Liver (tissue), 9 donors: ENCODE results near the gene EML6. TPM values are rescaled to one million over a fixed set of nuclear protein-coding genes. Genes with fewer than 3 reads are reported as not detected.
A peak's percentile ranks its signal among the peaks of the same experiment; 100 is the strongest.

ENCODE experiments used
- DNase-seq: peaks from one replicate; pipeline ENCODE4 v3.0.0-alpha.2; 2017; ENCODE audit warnings: low spot score
- H3K27ac ChIP-seq, 2 donors: one replicate each; pipeline ENCODE4 v1.7.0; 2013; ENCODE audit warnings: inconsistent platforms in 2 of 2, low read length in 2 of 2, control low read depth in 1 of 2, low read depth in 1 of 2, mild to moderate bottlenecking in 1 of 2
- H3K27me3 ChIP-seq, 4 donors: one replicate each; pipeline versions ENCODE4 v1.6.1 to v1.7.0; 2013; ENCODE audit warnings: low read length in 3 of 4, inconsistent platforms in 1 of 4, mild to moderate bottlenecking in 1 of 4, moderate library complexity in 1 of 4; ENCODE audit not compliant: control insufficient read depth in 4 of 4, insufficient read depth in 4 of 4
- H3K36me3 ChIP-seq, 4 donors: one replicate each; pipeline versions ENCODE4 v1.6.1 to v1.7.0; 2013; ENCODE audit warnings: low read length in 3 of 4, mild to moderate bottlenecking in 3 of 4, low read depth in 1 of 4, moderate library complexity in 1 of 4; ENCODE audit not compliant: control insufficient read depth in 4 of 4, insufficient read depth in 3 of 4
- H3K4me1 ChIP-seq, 4 donors: one replicate each; pipeline versions ENCODE4 v1.6.1 to v1.7.0; 2013; ENCODE audit warnings: low read length in 3 of 4, mild to moderate bottlenecking in 3 of 4, moderate library complexity in 1 of 4; ENCODE audit not compliant: control insufficient read depth in 4 of 4, insufficient read depth in 4 of 4
- H3K4me3 ChIP-seq, 3 donors: one replicate each; pipeline versions ENCODE4 v1.6.1 to v1.7.0; 2013; ENCODE audit warnings: low read length in 3 of 3, control low read depth in 1 of 3, low read depth in 1 of 3, mild to moderate bottlenecking in 1 of 3
- H3K9ac ChIP-seq, 2 donors: one replicate each; pipeline ENCODE4 v1.7.0; 2013; ENCODE audit warnings: low read length in 2 of 2, mild to moderate bottlenecking in 2 of 2, moderate library complexity in 2 of 2, control low read depth in 1 of 2, low read depth in 1 of 2
- H3K9me3 ChIP-seq, 4 donors: one replicate each; pipeline versions ENCODE4 v1.6.1 to v1.7.0; 2013; ENCODE audit warnings: low read length in 3 of 4; ENCODE audit not compliant: control insufficient read depth in 4 of 4
- CTCF ChIP-seq: fragments of 150-350 bp; IDR thresholded peaks from 2 replicates; pipeline ENCODE4 v1.5.1; 2017; ENCODE audit warnings: improper control_type of control experiment, low read depth, low read length; ENCODE audit not compliant: missing input control
- EGR1 ChIP-seq, 2 donors: IDR thresholded peaks; 2 replicates each; pipeline ENCODE4 v1.6.1; 2016 to 2018; ENCODE audit warnings: antibody characterized with exemption in 2 of 2, low read depth in 2 of 2
- FOXA1 ChIP-seq: IDR thresholded peaks from 2 replicates; pipeline ENCODE4 v1.6.1; 2016; ENCODE audit warnings: antibody characterized with exemption
- FOXA2 ChIP-seq: IDR thresholded peaks from 2 replicates; pipeline ENCODE4 v1.6.1; 2016; ENCODE audit warnings: antibody characterized with exemption
- GABPA ChIP-seq, 2 donors: IDR thresholded peaks in 1 of 2; conservative IDR thresholded peaks in 1 of 2; 2 replicates each; pipeline ENCODE4 v1.6.1; 2016; ENCODE audit warnings: antibody characterized with exemption in 2 of 2, mild to moderate bottlenecking in 1 of 2, moderate library complexity in 1 of 2
- HNF4A ChIP-seq, 2 donors: conservative IDR thresholded peaks; 2 replicates each; pipeline ENCODE4 v1.6.1; 2016; ENCODE audit warnings: antibody characterized with exemption in 2 of 2, mild to moderate bottlenecking in 2 of 2
- HNF4G ChIP-seq: IDR thresholded peaks from 2 replicates; pipeline ENCODE4 v1.6.1; 2016; ENCODE audit warnings: antibody characterized with exemption
- JUND ChIP-seq, 2 donors: IDR thresholded peaks; 2 replicates each; pipeline ENCODE4 v1.6.1; 2016; ENCODE audit warnings: antibody characterized with exemption in 2 of 2
- RAD21 ChIP-seq, 2 donors: IDR thresholded peaks; 2 replicates each; pipeline ENCODE4 v1.6.1; 2016; ENCODE audit warnings: antibody characterized with exemption in 2 of 2, mild to moderate bottlenecking in 2 of 2
- RXRA ChIP-seq, 2 donors: IDR thresholded peaks; 2 replicates each; pipeline ENCODE4 v1.6.1; 2017 to 2018; ENCODE audit warnings: antibody characterized with exemption in 2 of 2, mild to moderate bottlenecking in 1 of 2
- SP1 ChIP-seq: IDR thresholded peaks from 2 replicates; pipeline ENCODE4 v1.6.1; 2018; ENCODE audit warnings: antibody characterized with exemption, mild to moderate bottlenecking
- TAF1 ChIP-seq: conservative IDR thresholded peaks from 2 replicates; pipeline ENCODE4 v1.6.1; 2016; ENCODE audit warnings: antibody characterized with exemption, mild to moderate bottlenecking
- YY1 ChIP-seq: IDR thresholded peaks from 2 replicates; pipeline ENCODE4 v1.6.1; 2016; ENCODE audit warnings: antibody characterized with exemption, mild to moderate bottlenecking
- WGBS: extraction: QIAGEN DNeasy Blood & Tissue Kit; methylation state at CpG from one replicate; pipeline ENCODE4 v1.1.7; 2013; 5-methylcytosine and 5-hydroxymethylcytosine counted together
- polyA plus RNA-seq, 2 donors: library from polyadenylated mRNA; stranded (reverse) in 1 of 2; unstranded in 1 of 2; fragments of 200-250 nt in 1 of 2; fragments of >200 nt in 1 of 2; fragmentation: Nextera tagmentation in 1 of 2; extraction: Ambion mirVana in 1 of 2; gene quantifications; one replicate each; pipeline versions ENCODE4 v1.2.1 to v1.2.3, GENCODE V29; 2013 to 2015
- total RNA-seq, 2 donors: library from RNA; depleted of rRNA; stranded (reverse); fragments of >200 nt; gene quantifications; one replicate each; pipeline ENCODE4 v1.2.3, GENCODE V29; 2014
- TF ChIP-seq, protein P1 (sequence below): IDR thresholded peaks from 2 replicates; pipeline ENCODE4 v1.6.1; 2016; ENCODE audit warnings: antibody characterized with exemption
- TF ChIP-seq, protein P2 (sequence below): IDR thresholded peaks from 2 replicates; pipeline ENCODE4 v1.6.1; 2016; ENCODE audit warnings: antibody characterized with exemption
- TF ChIP-seq, protein P3 (sequence below): IDR thresholded peaks from 2 replicates; pipeline ENCODE4 v1.6.1; 2016; ENCODE audit warnings: antibody characterized with exemption, mild to moderate bottlenecking
- TF ChIP-seq, protein P4 (sequence below): IDR thresholded peaks from 2 replicates; pipeline ENCODE4 v1.6.1; 2016; ENCODE audit warnings: antibody characterized with exemption
- donor health status: healthy.
- donor health status: healthy.
- donor health status: healthy.
- donor health status: healthy.
- donor health status: healthy.

Gene EML6
- total and polyA plus RNA-seq, 4 donors = 0.33 to 3.0 (median 1.4) TPM

DNA sequence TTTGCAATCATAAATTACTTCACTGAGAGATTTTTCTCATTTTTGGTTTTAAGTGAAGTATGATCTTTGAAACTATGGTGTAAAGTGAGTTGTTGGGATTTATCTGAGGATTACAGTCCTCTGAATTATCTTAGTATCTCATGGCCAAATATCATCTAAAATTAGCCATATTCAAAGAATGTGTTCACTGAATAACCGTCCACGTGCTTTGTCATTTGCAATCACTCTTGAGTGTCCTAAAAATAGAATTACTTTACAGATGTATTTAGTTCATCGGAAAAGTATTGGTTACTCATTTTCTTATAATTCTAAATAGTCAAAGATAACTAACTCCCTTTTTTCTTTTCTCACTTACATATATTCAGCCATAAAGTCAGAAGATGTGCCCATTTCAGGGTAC is 185.5 kb downstream of the EML6 start:
- H3K4me3 ChIP-seq = no peak overlapping the region
- 69% methylated on average over 3 of the region's 3 CpGs for WGBS
- TF ChIP-seq SP1 (no peak), YY1 (no peak), CTCF (no peak), RAD21 (IDR thresholded peaks at IDR 0.05) (no peak), FOXA2 (no peak), EGR1 (IDR thresholded peaks at IDR 0.05; ENCODE audit: low read depth in 2 of 2) (no peak), HNF4G (no peak), FOXA1 (no peak), JUND (IDR thresholded peaks at IDR 0.05) (no peak), TAF1 (no peak), RXRA (IDR thresholded peaks at IDR 0.05) (no peak), HNF4A (conservative IDR thresholded peaks at IDR 0.05) (no peak), GABPA (IDR thresholded peaks at IDR 0.05 in 1 of 2, conservative IDR thresholded peaks at IDR 0.05 in 1 of 2) (no peak)
- TF ChIP-seq, protein P1, sequence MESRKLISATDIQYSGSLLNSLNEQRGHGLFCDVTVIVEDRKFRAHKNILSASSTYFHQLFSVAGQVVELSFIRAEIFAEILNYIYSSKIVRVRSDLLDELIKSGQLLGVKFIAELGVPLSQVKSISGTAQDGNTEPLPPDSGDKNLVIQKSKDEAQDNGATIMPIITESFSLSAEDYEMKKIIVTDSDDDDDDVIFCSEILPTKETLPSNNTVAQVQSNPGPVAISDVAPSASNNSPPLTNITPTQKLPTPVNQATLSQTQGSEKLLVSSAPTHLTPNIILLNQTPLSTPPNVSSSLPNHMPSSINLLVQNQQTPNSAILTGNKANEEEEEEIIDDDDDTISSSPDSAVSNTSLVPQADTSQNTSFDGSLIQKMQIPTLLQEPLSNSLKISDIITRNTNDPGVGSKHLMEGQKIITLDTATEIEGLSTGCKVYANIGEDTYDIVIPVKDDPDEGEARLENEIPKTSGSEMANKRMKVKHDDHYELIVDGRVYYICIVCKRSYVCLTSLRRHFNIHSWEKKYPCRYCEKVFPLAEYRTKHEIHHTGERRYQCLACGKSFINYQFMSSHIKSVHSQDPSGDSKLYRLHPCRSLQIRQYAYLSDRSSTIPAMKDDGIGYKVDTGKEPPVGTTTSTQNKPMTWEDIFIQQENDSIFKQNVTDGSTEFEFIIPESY = no peak
- TF ChIP-seq, protein P2, sequence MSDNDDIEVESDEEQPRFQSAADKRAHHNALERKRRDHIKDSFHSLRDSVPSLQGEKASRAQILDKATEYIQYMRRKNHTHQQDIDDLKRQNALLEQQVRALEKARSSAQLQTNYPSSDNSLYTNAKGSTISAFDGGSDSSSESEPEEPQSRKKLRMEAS = no peak
- TF ChIP-seq, protein P3, sequence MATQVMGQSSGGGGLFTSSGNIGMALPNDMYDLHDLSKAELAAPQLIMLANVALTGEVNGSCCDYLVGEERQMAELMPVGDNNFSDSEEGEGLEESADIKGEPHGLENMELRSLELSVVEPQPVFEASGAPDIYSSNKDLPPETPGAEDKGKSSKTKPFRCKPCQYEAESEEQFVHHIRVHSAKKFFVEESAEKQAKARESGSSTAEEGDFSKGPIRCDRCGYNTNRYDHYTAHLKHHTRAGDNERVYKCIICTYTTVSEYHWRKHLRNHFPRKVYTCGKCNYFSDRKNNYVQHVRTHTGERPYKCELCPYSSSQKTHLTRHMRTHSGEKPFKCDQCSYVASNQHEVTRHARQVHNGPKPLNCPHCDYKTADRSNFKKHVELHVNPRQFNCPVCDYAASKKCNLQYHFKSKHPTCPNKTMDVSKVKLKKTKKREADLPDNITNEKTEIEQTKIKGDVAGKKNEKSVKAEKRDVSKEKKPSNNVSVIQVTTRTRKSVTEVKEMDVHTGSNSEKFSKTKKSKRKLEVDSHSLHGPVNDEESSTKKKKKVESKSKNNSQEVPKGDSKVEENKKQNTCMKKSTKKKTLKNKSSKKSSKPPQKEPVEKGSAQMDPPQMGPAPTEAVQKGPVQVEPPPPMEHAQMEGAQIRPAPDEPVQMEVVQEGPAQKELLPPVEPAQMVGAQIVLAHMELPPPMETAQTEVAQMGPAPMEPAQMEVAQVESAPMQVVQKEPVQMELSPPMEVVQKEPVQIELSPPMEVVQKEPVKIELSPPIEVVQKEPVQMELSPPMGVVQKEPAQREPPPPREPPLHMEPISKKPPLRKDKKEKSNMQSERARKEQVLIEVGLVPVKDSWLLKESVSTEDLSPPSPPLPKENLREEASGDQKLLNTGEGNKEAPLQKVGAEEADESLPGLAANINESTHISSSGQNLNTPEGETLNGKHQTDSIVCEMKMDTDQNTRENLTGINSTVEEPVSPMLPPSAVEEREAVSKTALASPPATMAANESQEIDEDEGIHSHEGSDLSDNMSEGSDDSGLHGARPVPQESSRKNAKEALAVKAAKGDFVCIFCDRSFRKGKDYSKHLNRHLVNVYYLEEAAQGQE = no peak
- TF ChIP-seq, protein P4, sequence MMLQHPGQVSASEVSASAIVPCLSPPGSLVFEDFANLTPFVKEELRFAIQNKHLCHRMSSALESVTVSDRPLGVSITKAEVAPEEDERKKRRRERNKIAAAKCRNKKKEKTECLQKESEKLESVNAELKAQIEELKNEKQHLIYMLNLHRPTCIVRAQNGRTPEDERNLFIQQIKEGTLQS = no peak
- peak overlapping the region; percentile 80 to 82 for H3K27ac ChIP-seq
- no peaks in the 10 kb centered on the region for H3K9me3 ChIP-seq
- no peaks in the 10 kb centered on the region for H3K27me3 ChIP-seq
- no peaks in the 10 kb centered on the region for H3K36me3 ChIP-seq
- peaks cover 3 to 37% (median 30%) of the 10 kb centered on the region in 4 donors for H3K4me1 ChIP-seq
- peak overlapping the region in 1 of 2 donors; percentile 44 for H3K9ac ChIP-seq
- DNase-seq = no peak
